Right lung (tissue), 5 donors: ENCODE measurements around the gene TRNT1. TPM values are rescaled to one million over a fixed set of nuclear protein-coding genes. Genes with fewer than 3 reads are reported as not detected.

Experiments used
- DNase-seq, 2 donors: peaks; one replicate each; pipeline ENCODE4 v3.0.0-alpha.2; 2013
- polyA plus RNA-seq, 5 donors: library from polyadenylated mRNA; unstranded; fragments of 120-200 nt; gene quantifications; one replicate each; pipeline versions ENCODE4 v1.2.1 to v1.2.3, GENCODE V29; 2013; ENCODE audit warnings: inconsistent platforms in 1 of 5, low replicate concordance in 1 of 5; ENCODE audit not compliant: insufficient read length in 5 of 5, insufficient read depth in 1 of 5

Gene TRNT1
- polyA plus RNA-seq, 5 donors = 22.6 to 48.0 (median 35.8) TPM

- DNase-seq = no peak
Observed at GRCh38 chr3:3109407-3110298, 17.1 kb upstream of the TRNT1 start.

GRCh38 chr3:3110299-3110630 is 16.5 kb upstream of the TRNT1 start, which contains the start of gene IL5RA:
Gene IL5RA, minus strand, starts transcription at chr3:3110374. Its CDS starts 5,390 bp downstream, at chr3:3104984.
- peak; percentile 56 to 68 for DNase-seq

GRCh38 chr3:3110749-3111361 is 15.9 kb upstream of the TRNT1 start:
- no peak for DNase-seq

- DNase-seq = no peak
Observed at GRCh38 chr3:3113042-3113709, 13.6 kb upstream of the TRNT1 start.

- no peak for DNase-seq
Observed at GRCh38 chr3:3117651-3118050, 9.1 kb upstream of the TRNT1 start.

GRCh38 chr3:3119393-3119851 is 7.3 kb upstream of the TRNT1 start:
- no peak for DNase-seq

DNA sequence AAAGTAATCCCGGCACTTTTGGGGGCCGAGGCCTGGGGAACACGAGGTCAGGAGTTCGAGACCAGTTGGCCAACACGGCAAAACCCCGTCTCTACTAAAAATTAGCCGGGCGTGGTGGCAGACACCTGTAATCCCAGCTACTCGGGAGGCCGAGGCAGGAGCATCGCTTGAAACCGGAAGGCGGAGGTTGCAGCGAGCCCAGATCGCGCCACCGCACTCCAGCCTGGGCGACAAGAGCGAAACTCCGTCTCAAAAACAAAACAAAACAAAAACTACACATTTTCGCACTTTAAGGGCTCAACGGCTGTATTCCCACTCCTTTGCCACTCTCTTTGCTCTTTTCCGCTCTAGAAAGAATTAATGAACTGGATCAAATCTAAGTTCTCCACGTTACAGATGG is 763 bp upstream of the TRNT1 start:
- no peak for DNase-seq

DNA sequence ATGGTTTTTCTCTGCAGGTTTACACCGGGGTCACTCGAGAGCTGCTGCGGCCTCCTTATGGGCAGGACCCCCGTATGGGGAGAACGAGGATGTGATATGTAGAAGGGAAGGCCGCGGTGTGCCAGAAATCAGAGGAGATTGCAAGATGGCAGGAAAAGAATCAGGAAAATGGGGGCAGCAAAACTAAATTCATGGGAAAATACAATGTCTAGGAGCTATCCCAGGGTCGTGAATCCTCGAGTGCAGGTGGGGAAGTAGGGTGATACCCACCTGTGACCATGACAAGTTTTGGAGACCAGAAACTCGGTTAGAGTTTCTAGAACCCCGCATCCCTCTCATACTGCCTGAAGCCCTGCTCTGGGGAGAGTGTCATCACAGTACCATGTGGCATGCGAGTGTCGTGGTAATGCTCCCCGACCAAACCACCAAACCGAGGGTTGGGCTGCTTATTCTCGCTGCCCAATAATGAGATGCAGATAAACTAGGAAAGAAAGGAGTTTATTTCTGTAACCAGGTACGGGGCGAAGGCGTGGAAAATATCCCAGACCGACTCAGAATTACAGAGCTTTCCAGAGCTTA is 781 bp downstream of the TRNT1 start:
- DNase-seq = no peak

DNA sequence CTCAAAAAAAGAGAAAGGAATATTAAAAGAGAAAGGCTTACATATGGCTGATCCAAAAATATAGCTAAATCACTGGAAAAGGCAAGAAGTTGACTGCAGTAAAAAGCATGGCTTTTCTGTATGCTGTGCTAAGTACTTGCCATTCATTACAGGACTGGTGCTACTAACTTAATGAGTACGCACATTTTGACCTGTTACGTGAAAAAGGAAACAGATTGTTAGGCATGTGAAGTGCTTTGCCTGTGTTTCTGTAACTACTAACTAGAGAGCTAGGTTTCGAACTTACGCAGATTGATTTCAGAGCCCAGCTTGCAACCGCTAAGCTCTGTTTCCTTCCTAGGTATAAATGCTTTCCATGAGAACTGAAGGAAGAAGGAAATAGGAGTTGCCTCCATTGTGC is 2.8 kb downstream of the TRNT1 start:
- DNase-seq = no peak

GRCh38 chr3:3133500-3133899 is 6.8 kb downstream of the TRNT1 start:
- no peak for DNase-seq

GRCh38 chr3:3134750-3135448 is 8.2 kb downstream of the TRNT1 start:
- no peak for DNase-seq

- no peak for DNase-seq
Observed at GRCh38 chr3:3137526-3137925, 10.8 kb downstream of the TRNT1 start.

DNA sequence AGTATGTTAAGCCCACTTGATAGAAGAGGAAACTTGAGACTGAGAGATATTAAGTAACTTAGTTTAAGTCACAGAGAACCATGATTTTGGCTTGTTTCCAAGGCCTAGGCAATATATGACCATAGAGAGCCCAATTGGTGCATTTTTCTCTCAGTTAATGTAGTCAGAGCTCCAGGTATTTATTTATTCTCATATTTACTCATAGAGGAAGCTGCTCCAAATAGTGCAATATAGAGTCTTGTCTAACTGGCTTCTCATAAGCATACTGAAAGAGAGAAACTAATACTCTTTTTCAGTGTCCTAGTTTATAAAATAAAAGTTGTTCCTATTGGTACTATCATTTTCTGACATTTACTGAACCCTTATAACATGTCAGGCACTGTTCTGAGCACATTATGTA is 15.2 kb downstream of the TRNT1 start:
- DNase-seq = no peak

GRCh38 chr3:3145831-3146230 is 19.1 kb downstream of the TRNT1 start:
- no peak for DNase-seq

DNA sequence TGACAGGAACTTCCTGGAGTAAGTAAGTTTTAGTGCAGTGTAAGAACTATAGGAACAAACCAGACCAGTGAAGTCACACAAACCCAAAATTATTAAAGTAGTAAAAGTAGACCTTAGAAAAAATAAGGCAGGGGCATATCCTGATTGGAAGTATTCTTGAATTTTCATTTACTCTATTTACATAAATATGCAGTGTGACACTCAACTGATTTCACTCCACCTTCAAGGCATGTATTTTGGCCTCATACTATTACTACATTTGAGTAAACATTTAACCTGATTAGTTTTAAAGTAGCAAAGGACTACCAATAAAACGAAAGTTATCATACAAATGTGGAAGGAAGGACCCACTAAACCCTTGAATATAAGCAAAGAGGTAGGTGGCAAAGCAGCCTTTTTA is 22.8 kb downstream of the TRNT1 start:
- no peak for DNase-seq

- DNase-seq = no peak
Observed at GRCh38 chr3:3151513-3151912, 24.8 kb downstream of the TRNT1 start.

- no peak for DNase-seq
Observed at GRCh38 chr3:3154879-3155610, 28.3 kb downstream of the TRNT1 start.

DNA sequence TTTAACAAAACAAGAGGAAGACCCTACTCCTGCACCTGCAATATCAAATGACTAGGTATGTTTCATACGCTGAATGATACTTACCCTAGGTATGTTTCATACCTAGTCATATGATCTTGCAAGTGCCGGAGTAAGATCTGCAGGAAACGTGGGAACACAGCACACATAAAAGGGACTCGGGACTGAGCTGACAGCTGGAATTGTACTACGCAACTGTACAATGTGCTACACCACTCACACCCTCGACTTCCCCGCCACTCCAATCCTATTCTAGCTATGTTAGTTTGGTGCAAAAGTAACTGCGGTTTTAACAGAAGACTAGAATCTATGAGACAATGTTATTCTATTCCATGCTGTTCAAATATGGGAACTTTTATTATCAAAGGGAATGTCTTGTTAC is 30.7 kb downstream of the TRNT1 start:
- no peak for DNase-seq

- no peak for DNase-seq
Observed at GRCh38 chr3:3160826-3161225, 34.1 kb downstream of the TRNT1 start.

DNA sequence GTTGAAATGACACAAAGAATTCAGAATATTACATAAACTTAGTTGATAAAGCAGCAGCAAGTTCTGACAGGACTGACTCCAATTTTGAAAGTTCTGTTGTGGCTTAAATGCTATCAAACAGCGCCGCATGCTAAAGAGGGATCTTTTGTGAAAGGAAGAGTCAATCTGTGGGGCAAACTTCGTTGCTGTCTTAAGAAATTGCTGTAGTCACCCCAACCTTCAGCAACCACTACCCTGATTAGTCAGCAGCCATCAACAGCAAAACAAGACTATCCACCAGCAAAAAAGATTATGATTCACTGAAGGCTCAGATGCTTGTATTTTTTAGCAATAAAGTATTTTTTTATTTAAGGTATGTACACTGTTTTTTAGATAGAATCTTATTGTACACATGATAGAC is 38.5 kb downstream of the TRNT1 start:
- DNase-seq = no peak

DNA sequence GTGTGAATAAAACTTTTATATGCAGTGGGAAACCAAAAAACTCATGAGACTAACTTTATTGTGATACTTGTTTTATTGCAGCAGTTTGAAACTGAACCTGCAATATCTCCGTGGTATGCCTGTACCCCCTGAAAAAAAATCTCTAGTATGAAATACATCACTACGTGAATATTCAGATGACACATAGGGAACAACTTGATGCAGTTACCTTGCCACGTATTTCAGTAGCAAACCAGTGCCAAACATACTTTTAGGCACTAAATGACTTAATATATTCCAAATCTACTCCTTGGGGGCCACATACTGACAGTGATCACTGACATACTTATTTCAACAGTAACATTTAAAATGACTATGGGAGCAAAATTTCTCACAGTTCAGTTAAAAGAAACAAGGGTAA is 38.9 kb downstream of the TRNT1 start:
- DNase-seq = no peak
